K562 (cell line): Measurements from ENCODE around the gene AFDN.

Experiments used
- CTCF ChIP-seq, 3 experiments: IDR thresholded peaks in 2 of 3; conservative IDR thresholded peaks in 1 of 3; 2 replicates each; pipeline ENCODE4 v1.5.1; 2011 to 2012; ENCODE audit warnings: low read length in 3 of 3, mild to moderate bottlenecking in 3 of 3, control low read depth in 2 of 3, improper control_type of control experiment in 1 of 3, inconsistent platforms in 1 of 3, low read depth in 1 of 3, mixed read lengths in 1 of 3, moderate library complexity in 1 of 3; ENCODE audit not compliant: insufficient read depth in 2 of 3
- POLR2A ChIP-seq: fragments of 450-650 bp; conservative IDR thresholded peaks from 2 replicates; pipeline ENCODE4 v1.6.1; 2016
- TCF7L2 ChIP-seq: fragments of 150-350 bp; IDR thresholded peaks from 2 replicates; pipeline ENCODE4 v1.6.1; 2016; ENCODE audit warnings: low read depth, mild to moderate bottlenecking, low read length, moderate library complexity
- ZNF146 ChIP-seq: IDR thresholded peaks from one replicate; pipeline ENCODE4 v1.6.1; 2018; ENCODE audit warnings: missing compliant biosample characterization; ENCODE audit not compliant: unreplicated experiment

DNA sequence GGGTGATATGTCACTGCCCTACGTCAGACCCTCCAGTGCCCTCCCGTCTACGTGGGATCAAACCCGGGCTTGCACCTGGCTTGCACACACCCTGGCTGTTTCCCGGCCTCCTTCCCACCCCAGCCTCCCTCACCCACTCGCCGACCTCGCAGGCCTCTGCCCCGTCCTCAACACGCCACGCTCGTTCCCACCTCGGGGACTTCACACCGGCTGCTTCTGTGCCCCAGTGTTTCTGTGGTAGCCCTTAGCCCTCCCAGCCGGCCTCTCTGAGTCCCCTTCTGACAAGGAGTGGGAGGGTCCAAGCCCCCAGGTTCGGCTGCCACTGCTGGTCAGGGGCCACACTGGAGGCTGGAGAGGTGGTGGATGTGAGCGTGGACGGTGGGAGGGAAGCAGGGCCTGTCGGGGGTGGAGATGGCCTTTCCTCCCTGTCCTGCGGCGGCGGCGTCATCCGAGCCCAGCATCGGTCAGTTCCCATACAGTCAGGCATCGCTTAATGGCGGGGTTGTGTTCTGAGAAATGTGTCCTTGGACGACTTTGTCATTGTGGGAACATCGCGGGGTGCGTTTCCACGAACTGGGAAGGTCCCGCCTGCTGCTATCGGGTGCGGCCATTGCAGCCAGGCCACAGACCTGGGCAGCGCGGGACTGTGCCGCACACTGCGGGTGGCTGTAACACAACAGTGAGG is 159.3 kb downstream of the AFDN start:
- TF ChIP-seq ZNF146 (CRISPR knock-in tag) (no peak), TCF7L2 (no peak), CTCF (IDR thresholded peaks at IDR 0.05 in 2 of 3, conservative IDR thresholded peaks at IDR 0.05 in 1 of 3; ENCODE audit: insufficient read depth in 2 of 3, low read depth in 1 of 3, low read length in 3 of 3) (no peak), POLR2A (no peak)
